SK-N-SH treated with all-trans-retinoic acid at 6 μM for 48 hours (cell line): ENCODE results near the gene CYP24A1.
A peak's percentile ranks its signal among the peaks of the same experiment; 100 is the strongest.

Experiments used
- ATAC-seq: fragments of 200-7000 bp; cut with Tn5 transposase; 3 replicates; pipeline ENCODE4 v1.9.1; 2020; ENCODE audit warnings: mild to moderate bottlenecking, moderate library complexity
- ARNTL ChIP-seq: fragments of 450-650 bp; formaldehyde crosslinking; IDR thresholded peaks from 2 replicates; pipeline ENCODE4 v1.5.0; 2020; ENCODE audit warnings: low read depth, mild to moderate bottlenecking, moderate library complexity, borderline replicate concordance
- BACH2 ChIP-seq: fragments of 250-450 bp; sonication (Bioruptor Pico); IDR thresholded peaks from 2 replicates; pipeline ENCODE4 v1.9.0; 2021; ENCODE audit warnings: mild to moderate bottlenecking, borderline replicate concordance
- ESRRG ChIP-seq: fragments of 250-450 bp; sonication (Bioruptor Pico); IDR thresholded peaks from 2 replicates; pipeline ENCODE4 v1.6.1; 2021; ENCODE audit warnings: mild to moderate bottlenecking
- GLIS3 ChIP-seq: fragments of 250-450 bp; sonication (Bioruptor Pico); IDR thresholded peaks from 2 replicates; pipeline ENCODE4 v1.5.0; 2020; ENCODE audit warnings: mild to moderate bottlenecking, moderate library complexity
- ISL1 ChIP-seq: fragments of 250-450 bp; sonication (Bioruptor Pico); IDR thresholded peaks from 2 replicates; pipeline ENCODE4 v2.1.2; 2022; ENCODE audit warnings: mild to moderate bottlenecking, moderate library complexity
- OSR1 ChIP-seq: fragments of 250-450 bp; sonication (Bioruptor Pico); IDR thresholded peaks from 2 replicates; pipeline ENCODE4 v1.8.0; 2022; ENCODE audit warnings: moderate library complexity, mild to moderate bottlenecking, inconsistent platforms
- PPARA ChIP-seq: fragments of 250-450 bp; sonication (Bioruptor Pico); IDR thresholded peaks from 2 replicates; pipeline ENCODE4 v1.5.0; 2020; ENCODE audit warnings: mild to moderate bottlenecking, borderline replicate concordance
- TCF4 ChIP-seq: fragments of 250-450 bp; sonication (Bioruptor Pico); IDR thresholded peaks from 2 replicates; pipeline ENCODE4 v1.8.0; 2021; ENCODE audit warnings: mild to moderate bottlenecking, moderate library complexity, borderline replicate concordance
- TOX ChIP-seq: fragments of 250-450 bp; sonication (Bioruptor Pico); IDR thresholded peaks from 2 replicates; pipeline ENCODE4 v1.8.0; 2021; ENCODE audit warnings: mild to moderate bottlenecking, moderate library complexity, borderline replicate concordance
- ZC3H10 ChIP-seq: fragments of 250-450 bp; sonication (Bioruptor Pico); IDR thresholded peaks from 2 replicates; pipeline ENCODE4 v1.5.1; 2021; ENCODE audit warnings: mild to moderate bottlenecking, moderate library complexity
- ZFP30 ChIP-seq: fragments of 450-650 bp; formaldehyde crosslinking; IDR thresholded peaks from 2 replicates; pipeline ENCODE4 v1.5.0; 2022; ENCODE audit warnings: mild to moderate bottlenecking, moderate library complexity
- ZNF565 ChIP-seq: fragments of 450-650 bp; formaldehyde crosslinking; conservative IDR thresholded peaks from 2 replicates; pipeline ENCODE4 v1.5.0; 2020; ENCODE audit warnings: low read depth, mild to moderate bottlenecking, moderate library complexity
- ZNF70 ChIP-seq: fragments of 450-650 bp; formaldehyde crosslinking; IDR thresholded peaks from 2 replicates; pipeline ENCODE4 v1.5.0; 2020; ENCODE audit warnings: mild to moderate bottlenecking, moderate library complexity
- ZNF8 ChIP-seq: fragments of 450-650 bp; formaldehyde crosslinking; IDR thresholded peaks from 2 replicates; pipeline ENCODE4 v1.5.0; 2020; ENCODE audit warnings: mild to moderate bottlenecking, moderate library complexity
- TF ChIP-seq, protein P1 (sequence below): fragments of 250-450 bp; sonication (Bioruptor Pico); IDR thresholded peaks from 2 replicates; pipeline ENCODE4 v1.8.0; 2020; ENCODE audit warnings: mild to moderate bottlenecking, moderate library complexity, borderline replicate concordance
- TF ChIP-seq, protein P2 (sequence below): fragments of 250-450 bp; sonication (Bioruptor Pico); IDR thresholded peaks from 2 replicates; pipeline ENCODE4 v1.5.0; 2020; ENCODE audit warnings: mild to moderate bottlenecking, moderate library complexity
- TF ChIP-seq, protein P3 (sequence below): fragments of 250-450 bp; sonication (Bioruptor Pico); IDR thresholded peaks from 2 replicates; pipeline ENCODE4 v1.5.1; 2021; ENCODE audit warnings: mild to moderate bottlenecking, moderate library complexity
- TF ChIP-seq, protein P4 (sequence below): fragments of 250-450 bp; sonication (Bioruptor Pico); IDR thresholded peaks from 2 replicates; pipeline ENCODE4 v1.5.1; 2020; ENCODE audit warnings: low read depth, mild to moderate bottlenecking, moderate library complexity
- TF ChIP-seq, protein P5 (sequence below): fragments of 250-450 bp; sonication (Bioruptor Pico); IDR thresholded peaks from 2 replicates; pipeline ENCODE4 v1.8.0; 2021; ENCODE audit warnings: low read depth, mild to moderate bottlenecking, moderate library complexity, borderline replicate concordance

The CYP24A1 gene

DNA sequence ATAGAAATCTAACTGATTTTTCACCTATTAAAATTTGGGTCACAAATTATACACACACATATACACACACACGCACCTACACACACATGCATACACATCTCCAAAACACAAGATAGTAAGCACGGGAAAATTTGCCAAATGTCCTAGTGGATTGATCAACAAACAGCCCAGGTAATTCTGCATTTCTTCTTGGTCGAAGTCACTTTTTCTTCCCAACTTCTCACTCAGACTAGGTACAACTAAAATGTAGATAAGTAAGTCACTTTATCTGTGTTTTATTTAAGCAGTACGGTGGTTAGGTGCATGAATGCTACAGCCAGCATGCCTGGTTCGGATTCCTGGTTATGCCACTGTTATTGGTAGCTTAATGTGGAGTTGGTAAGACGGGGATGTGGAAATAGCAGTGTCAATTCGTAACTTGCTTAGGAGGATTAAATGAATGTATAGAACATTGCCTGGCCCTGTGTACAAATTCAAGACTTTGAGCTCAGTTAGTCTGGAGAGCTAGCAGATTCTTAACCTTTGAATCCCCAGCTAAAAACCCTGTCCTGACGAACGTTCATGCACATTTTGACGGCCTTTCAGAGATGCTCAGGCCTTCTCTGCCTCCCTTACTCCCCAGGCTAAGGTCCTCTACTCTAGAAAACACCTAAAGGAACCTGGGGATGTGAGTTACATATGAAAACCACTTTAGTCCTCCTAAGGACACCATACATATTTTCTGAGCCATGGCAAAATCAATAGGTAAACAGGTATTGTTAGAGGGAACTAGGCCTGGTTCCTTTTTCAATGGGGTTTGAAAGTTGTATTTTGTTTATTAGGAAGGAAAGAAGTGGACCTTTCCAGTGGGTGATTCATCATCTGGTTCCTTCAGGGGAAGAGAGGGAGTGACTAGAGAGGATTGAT lies 50.9 kb downstream of the CYP24A1 start:
- TF ChIP-seq, protein P1, sequence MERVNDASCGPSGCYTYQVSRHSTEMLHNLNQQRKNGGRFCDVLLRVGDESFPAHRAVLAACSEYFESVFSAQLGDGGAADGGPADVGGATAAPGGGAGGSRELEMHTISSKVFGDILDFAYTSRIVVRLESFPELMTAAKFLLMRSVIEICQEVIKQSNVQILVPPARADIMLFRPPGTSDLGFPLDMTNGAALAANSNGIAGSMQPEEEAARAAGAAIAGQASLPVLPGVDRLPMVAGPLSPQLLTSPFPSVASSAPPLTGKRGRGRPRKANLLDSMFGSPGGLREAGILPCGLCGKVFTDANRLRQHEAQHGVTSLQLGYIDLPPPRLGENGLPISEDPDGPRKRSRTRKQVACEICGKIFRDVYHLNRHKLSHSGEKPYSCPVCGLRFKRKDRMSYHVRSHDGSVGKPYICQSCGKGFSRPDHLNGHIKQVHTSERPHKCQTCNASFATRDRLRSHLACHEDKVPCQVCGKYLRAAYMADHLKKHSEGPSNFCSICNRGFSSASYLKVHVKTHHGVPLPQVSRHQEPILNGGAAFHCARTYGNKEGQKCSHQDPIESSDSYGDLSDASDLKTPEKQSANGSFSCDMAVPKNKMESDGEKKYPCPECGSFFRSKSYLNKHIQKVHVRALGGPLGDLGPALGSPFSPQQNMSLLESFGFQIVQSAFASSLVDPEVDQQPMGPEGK, result no peak
- TF ChIP-seq ZNF8 (CRISPR knock-in tag) (no peak), TCF4 (CRISPR knock-in tag) (no peak), OSR1 (CRISPR knock-in tag) (no peak), ZC3H10 (CRISPR knock-in tag) (no peak)
- TF ChIP-seq, protein P2, sequence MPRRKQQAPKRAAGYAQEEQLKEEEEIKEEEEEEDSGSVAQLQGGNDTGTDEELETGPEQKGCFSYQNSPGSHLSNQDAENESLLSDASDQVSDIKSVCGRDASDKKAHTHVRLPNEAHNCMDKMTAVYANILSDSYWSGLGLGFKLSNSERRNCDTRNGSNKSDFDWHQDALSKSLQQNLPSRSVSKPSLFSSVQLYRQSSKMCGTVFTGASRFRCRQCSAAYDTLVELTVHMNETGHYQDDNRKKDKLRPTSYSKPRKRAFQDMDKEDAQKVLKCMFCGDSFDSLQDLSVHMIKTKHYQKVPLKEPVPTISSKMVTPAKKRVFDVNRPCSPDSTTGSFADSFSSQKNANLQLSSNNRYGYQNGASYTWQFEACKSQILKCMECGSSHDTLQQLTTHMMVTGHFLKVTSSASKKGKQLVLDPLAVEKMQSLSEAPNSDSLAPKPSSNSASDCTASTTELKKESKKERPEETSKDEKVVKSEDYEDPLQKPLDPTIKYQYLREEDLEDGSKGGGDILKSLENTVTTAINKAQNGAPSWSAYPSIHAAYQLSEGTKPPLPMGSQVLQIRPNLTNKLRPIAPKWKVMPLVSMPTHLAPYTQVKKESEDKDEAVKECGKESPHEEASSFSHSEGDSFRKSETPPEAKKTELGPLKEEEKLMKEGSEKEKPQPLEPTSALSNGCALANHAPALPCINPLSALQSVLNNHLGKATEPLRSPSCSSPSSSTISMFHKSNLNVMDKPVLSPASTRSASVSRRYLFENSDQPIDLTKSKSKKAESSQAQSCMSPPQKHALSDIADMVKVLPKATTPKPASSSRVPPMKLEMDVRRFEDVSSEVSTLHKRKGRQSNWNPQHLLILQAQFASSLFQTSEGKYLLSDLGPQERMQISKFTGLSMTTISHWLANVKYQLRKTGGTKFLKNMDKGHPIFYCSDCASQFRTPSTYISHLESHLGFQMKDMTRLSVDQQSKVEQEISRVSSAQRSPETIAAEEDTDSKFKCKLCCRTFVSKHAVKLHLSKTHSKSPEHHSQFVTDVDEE (CRISPR knock-in tag), result no peak
- TF ChIP-seq, all 23 proteins: peak for 0
- peak; percentile 6; the same call in 1 of the 3 replicates for ATAC-seq

DNA sequence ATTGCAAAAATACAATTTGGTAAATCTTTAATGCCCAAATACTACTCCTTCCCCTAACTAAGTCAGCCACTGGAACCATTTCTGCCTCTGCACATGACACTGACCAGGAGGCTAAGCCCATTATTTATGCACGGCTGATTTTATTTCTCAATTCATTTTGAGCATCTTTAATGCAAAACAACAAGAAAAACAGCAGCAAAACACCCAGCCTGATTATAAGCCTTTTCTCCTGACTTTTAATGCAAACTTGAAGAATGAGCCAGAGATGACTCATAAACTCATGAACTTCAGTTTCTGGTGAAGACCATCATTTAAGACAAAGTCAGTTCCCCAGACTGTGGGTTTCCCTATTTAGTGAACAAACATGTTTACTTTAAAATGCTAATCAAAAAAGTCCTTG lies 51.6 kb downstream of the CYP24A1 start:
- TF ChIP-seq, protein P3, sequence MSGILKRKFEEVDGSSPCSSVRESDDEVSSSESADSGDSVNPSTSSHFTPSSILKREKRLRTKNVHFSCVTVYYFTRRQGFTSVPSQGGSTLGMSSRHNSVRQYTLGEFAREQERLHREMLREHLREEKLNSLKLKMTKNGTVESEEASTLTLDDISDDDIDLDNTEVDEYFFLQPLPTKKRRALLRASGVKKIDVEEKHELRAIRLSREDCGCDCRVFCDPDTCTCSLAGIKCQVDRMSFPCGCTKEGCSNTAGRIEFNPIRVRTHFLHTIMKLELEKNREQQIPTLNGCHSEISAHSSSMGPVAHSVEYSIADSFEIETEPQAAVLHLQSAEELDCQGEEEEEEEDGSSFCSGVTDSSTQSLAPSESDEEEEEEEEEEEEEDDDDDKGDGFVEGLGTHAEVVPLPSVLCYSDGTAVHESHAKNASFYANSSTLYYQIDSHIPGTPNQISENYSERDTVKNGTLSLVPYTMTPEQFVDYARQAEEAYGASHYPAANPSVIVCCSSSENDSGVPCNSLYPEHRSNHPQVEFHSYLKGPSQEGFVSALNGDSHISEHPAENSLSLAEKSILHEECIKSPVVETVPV, result no peak
- TF ChIP-seq ZFP30 (no peak), ISL1 (no peak), ZNF70 (CRISPR knock-in tag) (no peak), OSR1 (CRISPR knock-in tag) (no peak), ZNF8 (CRISPR knock-in tag) (no peak), BACH2 (CRISPR knock-in tag) (no peak), ZNF565 (CRISPR knock-in tag) (no peak), ESRRG (no peak)
- peak; percentile 53; the same call in 2 of the 3 replicates for ATAC-seq

DNA sequence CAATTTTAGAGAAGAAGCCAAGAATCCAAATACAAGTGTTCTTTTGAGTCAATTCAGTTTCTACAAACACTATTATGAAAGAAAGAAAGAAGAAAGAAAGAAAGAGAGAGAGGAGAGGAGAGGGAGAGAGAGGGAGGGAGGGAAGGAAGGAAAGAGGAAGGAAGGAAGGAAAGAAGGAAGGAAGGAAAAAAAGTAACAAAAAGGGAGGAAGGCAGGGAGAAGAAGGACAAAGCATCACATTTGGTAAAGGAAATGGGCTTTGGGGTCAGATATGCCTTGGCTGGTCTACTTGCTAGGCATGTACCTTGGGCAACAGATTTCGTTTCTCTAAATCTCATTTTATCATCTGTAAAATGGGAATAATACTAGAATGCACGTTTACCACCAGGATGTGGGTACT lies 54.0 kb downstream of the CYP24A1 start:
- no peak for ATAC-seq
- no peak for TF ChIP-seq GLIS3
- TF ChIP-seq, protein P2 (CRISPR knock-in tag), result no peak
- no peak for TF ChIP-seq ZC3H10 (CRISPR knock-in tag)
- TF ChIP-seq BACH2 (CRISPR knock-in tag), result no peak
- TF ChIP-seq ZNF70 (CRISPR knock-in tag), result no peak
- no peak for TF ChIP-seq TOX (CRISPR knock-in tag)
- no peak for TF ChIP-seq ZNF565 (CRISPR knock-in tag)
- no peak for TF ChIP-seq ARNTL (CRISPR knock-in tag)
- TF ChIP-seq, protein P4, sequence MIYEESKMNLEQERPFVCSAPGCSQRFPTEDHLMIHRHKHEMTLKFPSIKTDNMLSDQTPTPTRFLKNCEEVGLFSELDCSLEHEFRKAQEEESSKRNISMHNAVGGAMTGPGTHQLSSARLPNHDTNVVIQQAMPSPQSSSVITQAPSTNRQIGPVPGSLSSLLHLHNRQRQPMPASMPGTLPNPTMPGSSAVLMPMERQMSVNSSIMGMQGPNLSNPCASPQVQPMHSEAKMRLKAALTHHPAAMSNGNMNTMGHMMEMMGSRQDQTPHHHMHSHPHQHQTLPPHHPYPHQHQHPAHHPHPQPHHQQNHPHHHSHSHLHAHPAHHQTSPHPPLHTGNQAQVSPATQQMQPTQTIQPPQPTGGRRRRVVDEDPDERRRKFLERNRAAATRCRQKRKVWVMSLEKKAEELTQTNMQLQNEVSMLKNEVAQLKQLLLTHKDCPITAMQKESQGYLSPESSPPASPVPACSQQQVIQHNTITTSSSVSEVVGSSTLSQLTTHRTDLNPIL (CRISPR knock-in tag), result no peak
- no peak for TF ChIP-seq OSR1 (CRISPR knock-in tag)
- no peak for TF ChIP-seq ZFP30
- no peak for TF ChIP-seq PPARA (CRISPR knock-in tag)
- TF ChIP-seq, protein P1, result no peak
- no peak for TF ChIP-seq ESRRG
- TF ChIP-seq, protein P3, result no peak
- TF ChIP-seq, protein P5, sequence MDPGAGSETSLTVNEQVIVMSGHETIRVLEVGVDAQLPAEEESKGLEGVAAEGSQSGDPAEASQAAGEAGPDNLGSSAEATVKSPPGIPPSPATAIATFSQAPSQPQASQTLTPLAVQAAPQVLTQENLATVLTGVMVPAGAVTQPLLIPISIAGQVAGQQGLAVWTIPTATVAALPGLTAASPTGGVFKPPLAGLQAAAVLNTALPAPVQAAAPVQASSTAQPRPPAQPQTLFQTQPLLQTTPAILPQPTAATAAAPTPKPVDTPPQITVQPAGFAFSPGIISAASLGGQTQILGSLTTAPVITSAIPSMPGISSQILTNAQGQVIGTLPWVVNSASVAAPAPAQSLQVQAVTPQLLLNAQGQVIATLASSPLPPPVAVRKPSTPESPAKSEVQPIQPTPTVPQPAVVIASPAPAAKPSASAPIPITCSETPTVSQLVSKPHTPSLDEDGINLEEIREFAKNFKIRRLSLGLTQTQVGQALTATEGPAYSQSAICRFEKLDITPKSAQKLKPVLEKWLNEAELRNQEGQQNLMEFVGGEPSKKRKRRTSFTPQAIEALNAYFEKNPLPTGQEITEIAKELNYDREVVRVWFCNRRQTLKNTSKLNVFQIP, result no peak
